Measurements from ENCODE around the gene LRP1-AS.

GRCh38 chr12:57158665-57159064 lies 11.2 kb upstream of the LRP1-AS start:
- TF ChIP-seq, protein P1, sequence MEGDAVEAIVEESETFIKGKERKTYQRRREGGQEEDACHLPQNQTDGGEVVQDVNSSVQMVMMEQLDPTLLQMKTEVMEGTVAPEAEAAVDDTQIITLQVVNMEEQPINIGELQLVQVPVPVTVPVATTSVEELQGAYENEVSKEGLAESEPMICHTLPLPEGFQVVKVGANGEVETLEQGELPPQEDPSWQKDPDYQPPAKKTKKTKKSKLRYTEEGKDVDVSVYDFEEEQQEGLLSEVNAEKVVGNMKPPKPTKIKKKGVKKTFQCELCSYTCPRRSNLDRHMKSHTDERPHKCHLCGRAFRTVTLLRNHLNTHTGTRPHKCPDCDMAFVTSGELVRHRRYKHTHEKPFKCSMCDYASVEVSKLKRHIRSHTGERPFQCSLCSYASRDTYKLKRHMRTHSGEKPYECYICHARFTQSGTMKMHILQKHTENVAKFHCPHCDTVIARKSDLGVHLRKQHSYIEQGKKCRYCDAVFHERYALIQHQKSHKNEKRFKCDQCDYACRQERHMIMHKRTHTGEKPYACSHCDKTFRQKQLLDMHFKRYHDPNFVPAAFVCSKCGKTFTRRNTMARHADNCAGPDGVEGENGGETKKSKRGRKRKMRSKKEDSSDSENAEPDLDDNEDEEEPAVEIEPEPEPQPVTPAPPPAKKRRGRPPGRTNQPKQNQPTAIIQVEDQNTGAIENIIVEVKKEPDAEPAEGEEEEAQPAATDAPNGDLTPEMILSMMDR (IDR thresholded peaks at IDR 0.05; ENCODE audit: low read length), result no peak
- no peak for TF ChIP-seq EZH2 (optimal IDR thresholded peaks at IDR 0.05; ENCODE audit: low read depth, low read length)
- no peak for TF ChIP-seq EZH2phosphoT487 (IDR thresholded peaks at IDR 0.05; ENCODE audit: low read length)

Measured in MM.1S (cell line).